Brain microvascular endothelial cell (primary cell): Measurements from ENCODE around the gene RPTN.
A peak's percentile ranks its signal among the peaks of the same experiment; 100 is the strongest.

Experiments
- DNase-seq: peaks from one replicate; pipeline ENCODE4 v3.0.0-alpha.2; 2020
- H3K27ac ChIP-seq: fragments of 250-450 bp; sonication (Bioruptor Pico); 2 replicates; pipeline ENCODE4 v1.5.1; 2020; ENCODE audit warnings: mild to moderate bottlenecking, moderate library complexity
- H3K27me3 ChIP-seq: fragments of 250-450 bp; sonication (Bioruptor Pico); replicated peaks from 2 replicates; pipeline ENCODE4 v1.5.1; 2020; ENCODE audit warnings: mild to moderate bottlenecking
- H3K36me3 ChIP-seq: fragments of 250-450 bp; sonication (Bioruptor Pico); replicated peaks from 2 replicates; pipeline ENCODE4 v1.5.1; 2020; ENCODE audit warnings: mild to moderate bottlenecking
- H3K4me3 ChIP-seq: 2 replicates; pipeline ENCODE4 v1.5.1; 2011; ENCODE audit warnings: low read depth, mild to moderate bottlenecking, control low read depth, low read length, moderate library complexity
- CTCF ChIP-seq: IDR thresholded peaks from 2 replicates; pipeline ENCODE4 v1.5.1; 2011; ENCODE audit warnings: low read depth, mild to moderate bottlenecking, moderate library complexity, low read length, control low read depth, inconsistent platforms; ENCODE audit errors: missing control alignments
- in situ Hi-C: cut with HindIII; loops from 2 replicates; pipeline ENCODE4 v1.10.0; 2017; ENCODE audit warnings: low sequenced_read_pairs, low pct_ligation_motif_present

The RPTN gene

GRCh38 chr1:152125834-152126443 lies 33.1 kb downstream of the RPTN start:
- DNase-seq = no peak
- TF ChIP-seq CTCF = no peak
- Histone ChIP-seq H3K27me3 (peaks cover 6% of the 10 kb centered on the region), H3K36me3 (no peaks in the 10 kb centered on the region), H3K27ac (no peak overlapping the region), H3K4me3 (no peak overlapping the region)
- in situ Hi-C loops = no loop called here

- peaks cover 26% of the 10 kb centered on the region for H3K27me3 ChIP-seq
- no peak for TF ChIP-seq CTCF
- in situ Hi-C loops = no loop called here
Observed at GRCh38 chr1:152118915-152119314, 40.1 kb downstream of the RPTN start.

GRCh38 chr1:152115344-152115743 lies 43.7 kb downstream of the RPTN start, which contains the start of gene TCHH:
Gene TCHH, minus strand, starts transcription at chr1:152115444. Its CDS starts 1,364 bp downstream, at chr1:152114080.
- H3K27me3 ChIP-seq = peaks cover 49% of the 10 kb centered on the region
- H3K4me3 ChIP-seq = no peak within 1 kb of the TSS
- no peak for TF ChIP-seq CTCF
- H3K27ac ChIP-seq = no peak within 1 kb of the TSS
- DNase-seq = no peak
- in situ Hi-C loops = no loop called here
- no peaks in the 10 kb centered on the region for H3K36me3 ChIP-seq

More at GRCh38 chr1:152118915-152119314, 40.1 kb downstream of the RPTN start:
- Histone ChIP-seq H3K4me3 (no peak overlapping the region), H3K27ac (no peak overlapping the region), H3K36me3 (no peaks in the 10 kb centered on the region)
- DNase-seq = no peak

GRCh38 chr1:152112885-152113432 lies 46.1 kb downstream of the RPTN start:
- Histone ChIP-seq H3K4me3 (no peak overlapping the region), H3K27me3 (peaks cover 60% of the 10 kb centered on the region), H3K36me3 (no peaks in the 10 kb centered on the region), H3K27ac (no peak overlapping the region)
- TF ChIP-seq CTCF = no peak
- in situ Hi-C loops = no loop called here
- no peak for DNase-seq

GRCh38 chr1:152112101-152112884 lies 46.7 kb downstream of the RPTN start:
- no peak for TF ChIP-seq CTCF
- Histone ChIP-seq H3K27ac (no peak overlapping the region), H3K27me3 (peaks cover 65% of the 10 kb centered on the region), H3K4me3 (peak overlapping the region; percentile 42), H3K36me3 (no peaks in the 10 kb centered on the region)
- no peak for DNase-seq
- in situ Hi-C loops = no loop called here
